Measurements from ENCODE around the gene CTXND1. TPM values are rescaled to one million over a fixed set of nuclear protein-coding genes. Genes with fewer than 3 reads are reported as not detected.

The CTXND1 gene
- total and polyA plus RNA-seq, 2 of the 8 experiments (the other 6 are each of a cell fraction or from before 2014, with no cell fraction given) = 0.03 TPM; not detected in 1

- TF ChIP-seq SIN3A (conservative IDR thresholded peaks at IDR 0.05 in 1 of 2, IDR thresholded peaks at IDR 0.05 in 1 of 2; ENCODE audit: low read depth in 1 of 2, low read length in 2 of 2) = no peak
Measured at GRCh38 chr15:80286055-80286454, 34.0 kb upstream of the CTXND1 start (continued).

All from H1 (cell line).